ENCODE measurements around the gene GCNT2.
"Not testable (repeated sequence)": the region's sequence is repeated elsewhere in the genome, so short reads cannot be mapped to it uniquely, and the experiment has no call there.

GCNT2 gene

GRCh38 chr6:10613723-10614122 is 92.6 kb downstream of the GCNT2 start:
- no peak for DNase-seq

- no peak for DNase-seq
Measured at GRCh38 chr6:10615675-10616074, 94.5 kb downstream of the GCNT2 start.

- not testable (repeated sequence) for DNase-seq
Measured at GRCh38 chr6:10616266-10616665, 95.1 kb downstream of the GCNT2 start.

- no peak for DNase-seq
Measured at GRCh38 chr6:10617008-10617696, 96.0 kb downstream of the GCNT2 start.

- no peak for DNase-seq
Measured at GRCh38 chr6:10618409-10618808, 97.3 kb downstream of the GCNT2 start.

GRCh38 chr6:10621213-10621612 is 100.1 kb downstream of the GCNT2 start:
- DNase-seq: no peak

- DNase-seq: no peak
Measured at GRCh38 chr6:10621847-10622246, 100.7 kb downstream of the GCNT2 start.

- no peak for DNase-seq
Measured at GRCh38 chr6:10624836-10625235, 103.7 kb downstream of the GCNT2 start.

GRCh38 chr6:10626154-10626741 is 105.1 kb downstream of the GCNT2 start:
- no peak for DNase-seq

- no peak for DNase-seq
Measured at GRCh38 chr6:10627800-10628199, 106.6 kb downstream of the GCNT2 start.

GRCh38 chr6:10630178-10630577 is 109.0 kb downstream of the GCNT2 start:
- no peak for DNase-seq

GRCh38 chr6:10633216-10633615 is 112.1 kb downstream of the GCNT2 start:
- no peak for DNase-seq

GRCh38 chr6:10640412-10640811 is 119.3 kb downstream of the GCNT2 start:
- DNase-seq: no peak

GRCh38 chr6:10641528-10641927 is 120.4 kb downstream of the GCNT2 start:
- DNase-seq: no peak

- DNase-seq: no peak
Measured at GRCh38 chr6:10643201-10643651, 122.1 kb downstream of the GCNT2 start.

GRCh38 chr6:10644225-10644624 is 123.1 kb downstream of the GCNT2 start:
- DNase-seq: no peak

GRCh38 chr6:10655508-10656055 is 134.4 kb downstream of the GCNT2 start:
- DNase-seq: no peak

- DNase-seq: no peak
Measured at GRCh38 chr6:10658910-10659698, 138.0 kb downstream of the GCNT2 start.

GRCh38 chr6:10659699-10660348 is 138.7 kb downstream of the GCNT2 start:
- no peak for DNase-seq

GRCh38 chr6:10660431-10661191 is 139.5 kb downstream of the GCNT2 start:
- DNase-seq: not testable (repeated sequence)

- no peak for DNase-seq
Measured at GRCh38 chr6:10662207-10662606, 141.1 kb downstream of the GCNT2 start.

GRCh38 chr6:10662742-10663141 is 141.6 kb downstream of the GCNT2 start:
- DNase-seq: no peak
